ENCODE measurements around the gene SLC41A1. TPM values are rescaled to one million over a fixed set of nuclear protein-coding genes. Genes with fewer than 3 reads are reported as not detected.
"Not testable (repeated sequence)": the region's sequence is repeated elsewhere in the genome, so short reads cannot be mapped to it uniquely, and the experiment has no call there.

The SLC41A1 gene
- 28.8 TPM for total RNA-seq

DNA sequence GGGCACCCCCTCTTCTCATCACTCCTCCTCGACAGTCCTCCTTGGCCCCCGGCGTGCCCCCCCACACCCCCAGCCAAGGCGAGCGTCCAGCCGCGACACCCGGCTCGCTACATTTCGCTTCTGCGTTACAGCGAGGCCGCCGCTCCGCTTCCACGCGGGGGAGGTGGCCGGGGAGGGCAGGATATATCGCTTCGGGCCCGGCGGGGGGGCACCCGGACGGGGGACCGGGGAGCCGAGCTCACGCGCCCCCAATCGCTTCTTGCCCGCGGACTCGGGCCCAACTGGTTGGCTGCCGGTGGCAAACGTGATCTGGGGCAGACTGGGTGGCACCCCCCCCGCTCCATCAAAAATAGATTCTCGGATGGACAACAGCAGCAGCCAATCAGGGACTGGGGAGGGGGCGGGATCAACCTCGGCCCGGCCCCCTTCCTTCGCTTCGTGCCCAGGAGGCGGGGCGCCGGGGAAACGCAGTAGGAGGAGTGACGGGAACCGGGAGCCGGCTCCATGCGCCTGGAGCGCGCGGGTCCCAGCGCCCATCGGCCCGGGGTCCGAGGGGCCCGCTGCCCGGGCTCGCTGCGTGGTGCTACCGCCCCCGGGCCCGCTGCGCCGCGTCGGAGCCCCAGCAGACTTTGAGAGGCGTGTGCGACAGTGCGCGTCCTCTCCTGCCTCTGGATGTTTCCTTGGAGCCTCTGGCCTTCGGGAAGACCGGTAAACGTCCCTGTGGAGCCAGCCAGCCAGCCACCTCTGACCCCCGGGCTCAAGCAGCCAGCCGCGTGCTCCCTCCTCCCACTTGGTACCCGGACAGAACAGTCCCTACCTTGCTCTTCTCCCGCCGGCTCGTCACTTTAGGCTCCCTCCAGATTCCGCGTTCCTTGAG lies at the start of gene SLC41A1:
SLC41A1 (minus strand) TSS at position 321 of the 877 bp plus-strand sequence. CDS start 2,757 bp downstream, outside the sequence.
- intact Hi-C loops (cut with DNase I), result loop anchor here (1.0 to 5.0 kb wide), 7 partner anchors 38 to 294 kb away; partner anchors contain the start of genes PM20D1 and RAB29
- peak within 1 kb of the TSS; percentile 94 for H3K4me3 ChIP-seq
- no peaks in the 10 kb centered on the region for H3K27me3 ChIP-seq
- TF ChIP-seq, protein P1, sequence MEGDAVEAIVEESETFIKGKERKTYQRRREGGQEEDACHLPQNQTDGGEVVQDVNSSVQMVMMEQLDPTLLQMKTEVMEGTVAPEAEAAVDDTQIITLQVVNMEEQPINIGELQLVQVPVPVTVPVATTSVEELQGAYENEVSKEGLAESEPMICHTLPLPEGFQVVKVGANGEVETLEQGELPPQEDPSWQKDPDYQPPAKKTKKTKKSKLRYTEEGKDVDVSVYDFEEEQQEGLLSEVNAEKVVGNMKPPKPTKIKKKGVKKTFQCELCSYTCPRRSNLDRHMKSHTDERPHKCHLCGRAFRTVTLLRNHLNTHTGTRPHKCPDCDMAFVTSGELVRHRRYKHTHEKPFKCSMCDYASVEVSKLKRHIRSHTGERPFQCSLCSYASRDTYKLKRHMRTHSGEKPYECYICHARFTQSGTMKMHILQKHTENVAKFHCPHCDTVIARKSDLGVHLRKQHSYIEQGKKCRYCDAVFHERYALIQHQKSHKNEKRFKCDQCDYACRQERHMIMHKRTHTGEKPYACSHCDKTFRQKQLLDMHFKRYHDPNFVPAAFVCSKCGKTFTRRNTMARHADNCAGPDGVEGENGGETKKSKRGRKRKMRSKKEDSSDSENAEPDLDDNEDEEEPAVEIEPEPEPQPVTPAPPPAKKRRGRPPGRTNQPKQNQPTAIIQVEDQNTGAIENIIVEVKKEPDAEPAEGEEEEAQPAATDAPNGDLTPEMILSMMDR (IDR thresholded peaks at IDR 0.05), result no peak
- peaks cover 0 to 6% of the 10 kb centered on the region in 2 donors for H3K36me3 ChIP-seq
- H3K27ac ChIP-seq, result peak within 1 kb of the TSS; percentile 94 to 96
- H3K9me3 ChIP-seq, result no peaks in the 10 kb centered on the region
- DNase-seq (ENCODE audit: low spot score in 2 of 2), result peak; percentile 89 to 97
- peaks cover 5 to 32% of the 10 kb centered on the region in 2 donors for H3K4me1 ChIP-seq

DNA sequence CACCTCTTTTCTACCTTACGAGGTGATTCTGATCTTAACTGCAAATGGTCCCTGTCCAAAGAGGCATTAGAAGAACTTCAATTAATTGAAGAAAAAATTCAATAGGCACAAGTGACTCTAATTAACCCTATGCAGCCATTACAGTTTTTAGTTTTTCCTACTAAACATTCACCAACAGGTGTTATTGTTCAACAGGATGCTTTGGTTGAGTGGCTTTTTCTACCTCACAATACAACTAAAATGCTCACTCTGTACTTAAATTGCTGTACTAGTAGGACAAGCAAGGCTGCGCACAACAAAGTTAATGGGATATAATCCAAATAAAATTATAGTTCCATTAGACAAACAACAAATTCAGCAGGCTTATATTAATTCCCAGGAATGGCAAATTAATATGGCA lies 48.5 kb upstream of the SLC41A1 start:
- TF ChIP-seq, protein P1 (IDR thresholded peaks at IDR 0.05), result no peak
- no peaks in the 10 kb centered on the region for H3K27me3 ChIP-seq
- no peaks in the 10 kb centered on the region for H3K36me3 ChIP-seq
- peaks cover 0 to 1% of the 10 kb centered on the region in 2 donors for H3K9me3 ChIP-seq
- no peak for DNase-seq (ENCODE audit: low spot score in 2 of 2)
- H3K4me1 ChIP-seq, result no peaks in the 10 kb centered on the region
- intact Hi-C loops (cut with DNase I), result no loop called here
- H3K27ac ChIP-seq, result no peak overlapping the region
- no peak overlapping the region for H3K4me3 ChIP-seq

DNA sequence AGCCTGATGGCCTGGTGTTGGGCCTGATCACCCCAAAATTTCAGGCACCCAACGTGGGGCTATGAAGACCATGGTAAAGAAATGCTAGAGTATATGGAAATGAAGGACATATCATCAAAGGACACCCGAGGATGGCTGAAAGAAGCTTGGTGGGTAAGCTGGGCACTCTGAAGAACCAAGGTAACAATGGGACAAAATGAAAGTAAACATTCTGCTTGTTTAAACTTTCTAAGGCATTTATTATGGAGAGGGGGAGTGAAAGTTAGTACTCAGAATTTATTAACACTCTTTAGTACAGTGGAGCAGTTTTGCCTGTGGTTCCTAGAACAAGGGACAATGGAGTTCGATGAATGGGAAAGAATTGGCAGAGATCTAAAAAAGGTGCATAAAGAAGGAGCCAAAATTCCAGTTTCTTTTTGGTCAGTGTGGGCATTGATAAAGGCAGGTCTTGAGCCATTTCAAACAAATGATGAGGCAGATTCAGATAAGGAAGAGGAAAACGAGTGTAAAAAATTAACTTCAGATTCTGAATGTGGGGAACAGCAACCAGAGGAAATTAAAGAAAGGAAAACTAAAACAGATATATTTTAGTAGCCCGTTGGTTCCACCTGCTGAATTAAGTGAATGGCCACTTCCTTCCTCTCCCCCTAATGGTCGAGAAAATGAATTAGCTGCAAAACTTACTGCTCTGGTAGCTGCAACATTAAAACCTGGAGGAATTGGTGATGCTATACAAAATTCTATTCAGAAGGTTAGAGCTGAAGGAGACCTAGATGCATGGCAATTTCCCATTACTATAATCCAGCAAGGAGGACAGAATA lies 45.4 kb upstream of the SLC41A1 start:
- intact Hi-C loops (cut with DNase I), result no loop called here
- H3K27ac ChIP-seq, result no peak overlapping the region
- no peaks in the 10 kb centered on the region for H3K4me1 ChIP-seq
- H3K27me3 ChIP-seq, result no peaks in the 10 kb centered on the region
- no peak overlapping the region for H3K4me3 ChIP-seq
- TF ChIP-seq, protein P1 (IDR thresholded peaks at IDR 0.05), result no peak
- H3K36me3 ChIP-seq, result no peaks in the 10 kb centered on the region
- DNase-seq (ENCODE audit: low spot score in 2 of 2), result no peak
- H3K9me3 ChIP-seq, result peaks cover 0 to 6% of the 10 kb centered on the region in 2 donors

DNA sequence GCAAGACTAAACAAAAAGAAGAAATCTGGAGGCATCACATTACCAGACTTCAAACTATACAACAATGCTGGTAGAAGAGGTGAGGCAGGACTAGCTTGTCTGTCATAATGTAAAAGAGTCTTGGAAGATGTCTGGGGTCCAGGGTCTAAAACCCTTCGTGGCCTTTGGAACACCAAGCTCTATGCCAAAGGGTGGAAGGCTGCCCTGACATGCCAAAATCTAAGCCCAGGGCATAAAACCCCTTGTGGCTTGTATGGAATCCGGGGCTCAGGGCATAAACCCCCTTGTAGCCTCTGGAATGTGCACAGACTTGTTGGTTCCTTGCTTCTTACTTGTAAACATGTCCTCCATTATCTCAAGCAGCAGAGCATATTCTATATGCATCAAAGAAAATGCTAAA lies 44.5 kb upstream of the SLC41A1 start:
- H3K9me3 ChIP-seq; H3K4me3 ChIP-seq; H3K4me1 ChIP-seq; H3K36me3 ChIP-seq; DNase-seq (ENCODE audit: low spot score in 2 of 2); H3K27ac ChIP-seq; H3K27me3 ChIP-seq; intact Hi-C loops (cut with DNase I): not testable (repeated sequence)

DNA sequence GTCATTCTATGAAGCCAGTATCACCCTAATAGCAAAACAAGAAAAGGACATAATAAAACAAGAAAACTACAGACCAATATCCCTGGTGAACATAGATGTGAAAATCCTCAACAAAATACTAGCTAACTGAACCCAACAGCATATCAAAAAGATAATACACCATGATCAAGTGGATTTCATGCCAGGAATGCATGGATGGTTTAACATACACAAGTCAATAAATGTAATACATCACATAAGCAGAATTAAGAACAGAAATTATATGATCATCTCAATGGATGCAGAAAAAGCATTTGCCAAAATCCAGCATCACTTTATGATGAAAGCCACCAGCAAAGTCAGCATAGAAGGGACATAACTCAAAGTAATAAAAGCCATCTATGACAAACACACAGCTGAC lies 43.4 kb upstream of the SLC41A1 start:
- H3K9me3 ChIP-seq, result peaks cover 0 to 6% of the 10 kb centered on the region in 2 donors
- H3K27me3 ChIP-seq, result no peaks in the 10 kb centered on the region
- H3K27ac ChIP-seq, result no peak overlapping the region
- no peaks in the 10 kb centered on the region for H3K36me3 ChIP-seq
- H3K4me1 ChIP-seq, result no peaks in the 10 kb centered on the region
- intact Hi-C loops (cut with DNase I), result no loop called here
- DNase-seq (ENCODE audit: low spot score in 2 of 2), result no peak
- no peak overlapping the region for H3K4me3 ChIP-seq
- TF ChIP-seq, protein P1 (IDR thresholded peaks at IDR 0.05), result no peak

DNA sequence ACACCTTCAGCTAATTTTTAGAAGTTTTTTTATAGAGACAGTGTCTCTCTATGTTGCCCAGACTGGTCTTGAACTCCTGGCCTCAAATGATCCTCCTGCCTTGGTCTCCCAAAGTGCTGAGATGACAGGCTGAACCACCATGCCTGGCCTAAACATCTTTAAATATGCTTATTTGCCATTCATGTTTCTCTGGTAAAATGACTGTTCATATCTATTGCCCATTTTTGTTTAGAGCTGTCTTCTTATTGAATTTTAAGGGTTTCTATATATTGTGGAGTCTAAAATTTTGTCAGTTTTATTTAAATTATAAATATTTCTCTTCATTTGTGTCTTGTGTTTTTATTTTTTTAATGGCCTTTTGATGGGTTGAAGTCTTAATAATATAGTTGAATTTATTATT lies 40.0 kb upstream of the SLC41A1 start:
- H3K36me3 ChIP-seq, result no peaks in the 10 kb centered on the region
- no peak overlapping the region for H3K27ac ChIP-seq
- no peaks in the 10 kb centered on the region for H3K4me1 ChIP-seq
- peaks cover 0 to 6% of the 10 kb centered on the region in 2 donors for H3K9me3 ChIP-seq
- H3K27me3 ChIP-seq, result no peaks in the 10 kb centered on the region
- no peak overlapping the region for H3K4me3 ChIP-seq
- TF ChIP-seq, protein P1 (IDR thresholded peaks at IDR 0.05), result no peak
- intact Hi-C loops (cut with DNase I), result no loop called here
- no peak for DNase-seq (ENCODE audit: low spot score in 2 of 2)

All from ascending aorta (tissue), 2 donors.